Measurements from ENCODE around the gene TAS2R1. TPM values are rescaled to one million over a fixed set of nuclear protein-coding genes. Genes with fewer than 3 reads are reported as not detected.

The TAS2R1 gene
- polyA plus RNA-seq, 1 of the 3 experiments (the other 2 are of a cell fraction): not detected

DNA sequence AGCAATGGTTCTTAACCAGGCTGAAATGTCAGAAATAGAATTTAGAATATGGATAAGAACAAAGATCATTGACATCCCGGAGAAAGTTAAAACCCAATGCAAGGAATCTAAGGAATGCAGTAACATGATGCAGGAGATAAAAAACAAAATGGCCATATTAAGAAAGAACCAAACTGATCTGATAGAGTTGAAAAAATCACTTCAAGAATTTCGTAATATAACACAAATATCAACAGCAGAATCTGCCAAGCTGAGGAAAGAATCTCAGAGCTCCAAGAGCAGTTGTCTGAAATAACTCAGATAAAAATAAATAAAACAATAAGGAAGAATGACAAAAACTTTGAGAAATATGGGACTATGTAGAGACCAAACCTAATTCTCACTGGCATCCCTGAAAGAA lies 37.8 kb upstream of the TAS2R1 start:
- CTCF ChIA-PET: interaction anchor here (1.1 kb wide), 1 partner anchor 10 kb away, joined by 3 read pairs; no protein-coding TSS in a partner anchor
- no peak for DNase-seq
- no peaks in the 10 kb centered on the region for H3K36me3 ChIP-seq (replicated peaks in 1 of 2; ENCODE audit: control insufficient read depth in 1 of 2, insufficient read depth in 2 of 2, low read length in 1 of 2)
- H3K4me2 ChIP-seq: no peak overlapping the region
- no peaks in the 10 kb centered on the region for H3K27me3 ChIP-seq (ENCODE audit: insufficient read depth)
- H3K4me1 ChIP-seq (ENCODE audit: control insufficient read depth in 1 of 2, insufficient read depth in 2 of 2, low read depth in 1 of 2, low read length in 1 of 2): no peaks in the 10 kb centered on the region
- WGBS (ENCODE audit: low lambda C conversion rate): 17% methylated on average over 2 of the region's 2 CpGs
- no peaks in the 10 kb centered on the region for H4K20me1 ChIP-seq (ENCODE audit: insufficient read depth)
- no peaks in the 10 kb centered on the region for H3K9me2 ChIP-seq
- H3K27ac ChIP-seq (ENCODE audit: low read depth in 2 of 2, low read length in 1 of 2): no peak overlapping the region
- H3K9ac ChIP-seq: no peak overlapping the region
- POLR2A ChIA-PET: no interaction called here
- H2AFZ ChIP-seq (ENCODE audit: low read depth): no peak overlapping the region
- H3K4me3 ChIP-seq (ENCODE audit: low read depth in 2 of 2, low read length in 1 of 2): no peak overlapping the region
- H3K79me2 ChIP-seq (ENCODE audit: insufficient read depth): no peaks in the 10 kb centered on the region
- TF ChIP-seq MXI1 (IDR thresholded peaks at IDR 0.05; ENCODE audit: low read depth, low read length) (no peak), POLR2AphosphoS5 (IDR thresholded peaks at IDR 0.05; ENCODE audit: low read depth, low read length) (no peak), TAF1 (IDR thresholded peaks at IDR 0.05; ENCODE audit: borderline replicate concordance, low read depth, low read length) (no peak), YY1 (IDR thresholded peaks at IDR 0.05; ENCODE audit: low read depth) (no peak), TCF12 (IDR thresholded peaks at IDR 0.05) (no peak), ELF1 (IDR thresholded peaks at IDR 0.05) (no peak)
- TF ChIP-seq, protein P1, sequence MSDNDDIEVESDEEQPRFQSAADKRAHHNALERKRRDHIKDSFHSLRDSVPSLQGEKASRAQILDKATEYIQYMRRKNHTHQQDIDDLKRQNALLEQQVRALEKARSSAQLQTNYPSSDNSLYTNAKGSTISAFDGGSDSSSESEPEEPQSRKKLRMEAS (IDR thresholded peaks at IDR 0.05; ENCODE audit: low read depth): no peak
- TF ChIP-seq, protein P2, sequence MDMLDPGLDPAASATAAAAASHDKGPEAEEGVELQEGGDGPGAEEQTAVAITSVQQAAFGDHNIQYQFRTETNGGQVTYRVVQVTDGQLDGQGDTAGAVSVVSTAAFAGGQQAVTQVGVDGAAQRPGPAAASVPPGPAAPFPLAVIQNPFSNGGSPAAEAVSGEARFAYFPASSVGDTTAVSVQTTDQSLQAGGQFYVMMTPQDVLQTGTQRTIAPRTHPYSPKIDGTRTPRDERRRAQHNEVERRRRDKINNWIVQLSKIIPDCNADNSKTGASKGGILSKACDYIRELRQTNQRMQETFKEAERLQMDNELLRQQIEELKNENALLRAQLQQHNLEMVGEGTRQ (IDR thresholded peaks at IDR 0.05; ENCODE audit: borderline replicate concordance, low read depth, low read length): no peak
- TF ChIP-seq, protein P3, sequence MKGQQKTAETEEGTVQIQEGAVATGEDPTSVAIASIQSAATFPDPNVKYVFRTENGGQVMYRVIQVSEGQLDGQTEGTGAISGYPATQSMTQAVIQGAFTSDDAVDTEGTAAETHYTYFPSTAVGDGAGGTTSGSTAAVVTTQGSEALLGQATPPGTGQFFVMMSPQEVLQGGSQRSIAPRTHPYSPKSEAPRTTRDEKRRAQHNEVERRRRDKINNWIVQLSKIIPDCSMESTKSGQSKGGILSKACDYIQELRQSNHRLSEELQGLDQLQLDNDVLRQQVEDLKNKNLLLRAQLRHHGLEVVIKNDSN (IDR thresholded peaks at IDR 0.05; ENCODE audit: borderline replicate concordance, low read depth): no peak
- TF ChIP-seq, protein P4, sequence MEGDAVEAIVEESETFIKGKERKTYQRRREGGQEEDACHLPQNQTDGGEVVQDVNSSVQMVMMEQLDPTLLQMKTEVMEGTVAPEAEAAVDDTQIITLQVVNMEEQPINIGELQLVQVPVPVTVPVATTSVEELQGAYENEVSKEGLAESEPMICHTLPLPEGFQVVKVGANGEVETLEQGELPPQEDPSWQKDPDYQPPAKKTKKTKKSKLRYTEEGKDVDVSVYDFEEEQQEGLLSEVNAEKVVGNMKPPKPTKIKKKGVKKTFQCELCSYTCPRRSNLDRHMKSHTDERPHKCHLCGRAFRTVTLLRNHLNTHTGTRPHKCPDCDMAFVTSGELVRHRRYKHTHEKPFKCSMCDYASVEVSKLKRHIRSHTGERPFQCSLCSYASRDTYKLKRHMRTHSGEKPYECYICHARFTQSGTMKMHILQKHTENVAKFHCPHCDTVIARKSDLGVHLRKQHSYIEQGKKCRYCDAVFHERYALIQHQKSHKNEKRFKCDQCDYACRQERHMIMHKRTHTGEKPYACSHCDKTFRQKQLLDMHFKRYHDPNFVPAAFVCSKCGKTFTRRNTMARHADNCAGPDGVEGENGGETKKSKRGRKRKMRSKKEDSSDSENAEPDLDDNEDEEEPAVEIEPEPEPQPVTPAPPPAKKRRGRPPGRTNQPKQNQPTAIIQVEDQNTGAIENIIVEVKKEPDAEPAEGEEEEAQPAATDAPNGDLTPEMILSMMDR (IDR thresholded peaks at IDR 0.05): no peak
- H3F3A ChIP-seq (replicated peaks; ENCODE audit: insufficient read depth): no peaks in the 10 kb centered on the region
- H3K9me3 ChIP-seq: no peaks in the 10 kb centered on the region

DNA sequence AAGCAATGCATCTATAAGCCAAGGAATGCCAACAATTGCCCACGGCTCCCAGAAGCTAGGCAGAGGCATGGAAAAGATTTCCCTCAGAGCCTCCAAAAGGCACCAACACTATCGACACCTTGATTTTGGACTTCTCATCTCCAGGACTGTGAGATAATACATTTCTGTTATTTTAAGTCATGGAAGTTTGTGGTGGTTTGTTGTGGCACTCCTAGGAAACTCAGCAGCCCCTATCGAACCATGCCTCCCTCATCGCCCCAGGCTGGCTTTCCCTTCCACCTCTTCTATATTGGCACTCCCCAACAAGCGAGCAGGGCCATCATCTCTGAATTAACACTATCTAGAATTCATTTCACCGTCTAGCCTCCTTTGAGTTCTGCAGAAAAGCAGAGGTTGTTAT lies 33.7 kb upstream of the TAS2R1 start:
- H3K4me1 ChIP-seq (ENCODE audit: control insufficient read depth in 1 of 2, insufficient read depth in 2 of 2, low read depth in 1 of 2, low read length in 1 of 2): peaks cover 0 to 3% of the 10 kb centered on the region in 2 experiments; a peak in 1 of 4 replicates
- H3K9me3 ChIP-seq: no peaks in the 10 kb centered on the region
- H3F3A ChIP-seq (replicated peaks; ENCODE audit: insufficient read depth): no peaks in the 10 kb centered on the region
- H3K27me3 ChIP-seq (ENCODE audit: insufficient read depth): no peaks in the 10 kb centered on the region
- no peak for DNase-seq
- H3K9me2 ChIP-seq: no peaks in the 10 kb centered on the region
- H3K36me3 ChIP-seq (replicated peaks in 1 of 2; ENCODE audit: control insufficient read depth in 1 of 2, insufficient read depth in 2 of 2, low read length in 1 of 2): no peaks in the 10 kb centered on the region
- no peak overlapping the region for H2AFZ ChIP-seq (ENCODE audit: low read depth)
- CTCF ChIA-PET: interaction anchor here (1.5 kb wide), 1 partner anchor 20 kb away, joined by 3 read pairs; no protein-coding TSS in a partner anchor
- no peaks in the 10 kb centered on the region for H3K79me2 ChIP-seq (ENCODE audit: insufficient read depth)
- H4K20me1 ChIP-seq (ENCODE audit: insufficient read depth): no peaks in the 10 kb centered on the region
- no peak overlapping the region for H3K9ac ChIP-seq
- no peak overlapping the region for H3K27ac ChIP-seq (ENCODE audit: low read depth in 2 of 2, low read length in 1 of 2)
- POLR2A ChIA-PET: no interaction called here
- H3K4me2 ChIP-seq: no peak overlapping the region
- H3K4me3 ChIP-seq (ENCODE audit: low read depth in 2 of 2, low read length in 1 of 2): no peak overlapping the region
- 27% methylated on average over 6 of the region's 6 CpGs for WGBS (ENCODE audit: low lambda C conversion rate)
- TF ChIP-seq, protein P5, sequence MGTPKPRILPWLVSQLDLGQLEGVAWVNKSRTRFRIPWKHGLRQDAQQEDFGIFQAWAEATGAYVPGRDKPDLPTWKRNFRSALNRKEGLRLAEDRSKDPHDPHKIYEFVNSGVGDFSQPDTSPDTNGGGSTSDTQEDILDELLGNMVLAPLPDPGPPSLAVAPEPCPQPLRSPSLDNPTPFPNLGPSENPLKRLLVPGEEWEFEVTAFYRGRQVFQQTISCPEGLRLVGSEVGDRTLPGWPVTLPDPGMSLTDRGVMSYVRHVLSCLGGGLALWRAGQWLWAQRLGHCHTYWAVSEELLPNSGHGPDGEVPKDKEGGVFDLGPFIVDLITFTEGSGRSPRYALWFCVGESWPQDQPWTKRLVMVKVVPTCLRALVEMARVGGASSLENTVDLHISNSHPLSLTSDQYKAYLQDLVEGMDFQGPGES (IDR thresholded peaks at IDR 0.05; ENCODE audit: low read depth, low read length): no peak
- TF ChIP-seq, protein P6, sequence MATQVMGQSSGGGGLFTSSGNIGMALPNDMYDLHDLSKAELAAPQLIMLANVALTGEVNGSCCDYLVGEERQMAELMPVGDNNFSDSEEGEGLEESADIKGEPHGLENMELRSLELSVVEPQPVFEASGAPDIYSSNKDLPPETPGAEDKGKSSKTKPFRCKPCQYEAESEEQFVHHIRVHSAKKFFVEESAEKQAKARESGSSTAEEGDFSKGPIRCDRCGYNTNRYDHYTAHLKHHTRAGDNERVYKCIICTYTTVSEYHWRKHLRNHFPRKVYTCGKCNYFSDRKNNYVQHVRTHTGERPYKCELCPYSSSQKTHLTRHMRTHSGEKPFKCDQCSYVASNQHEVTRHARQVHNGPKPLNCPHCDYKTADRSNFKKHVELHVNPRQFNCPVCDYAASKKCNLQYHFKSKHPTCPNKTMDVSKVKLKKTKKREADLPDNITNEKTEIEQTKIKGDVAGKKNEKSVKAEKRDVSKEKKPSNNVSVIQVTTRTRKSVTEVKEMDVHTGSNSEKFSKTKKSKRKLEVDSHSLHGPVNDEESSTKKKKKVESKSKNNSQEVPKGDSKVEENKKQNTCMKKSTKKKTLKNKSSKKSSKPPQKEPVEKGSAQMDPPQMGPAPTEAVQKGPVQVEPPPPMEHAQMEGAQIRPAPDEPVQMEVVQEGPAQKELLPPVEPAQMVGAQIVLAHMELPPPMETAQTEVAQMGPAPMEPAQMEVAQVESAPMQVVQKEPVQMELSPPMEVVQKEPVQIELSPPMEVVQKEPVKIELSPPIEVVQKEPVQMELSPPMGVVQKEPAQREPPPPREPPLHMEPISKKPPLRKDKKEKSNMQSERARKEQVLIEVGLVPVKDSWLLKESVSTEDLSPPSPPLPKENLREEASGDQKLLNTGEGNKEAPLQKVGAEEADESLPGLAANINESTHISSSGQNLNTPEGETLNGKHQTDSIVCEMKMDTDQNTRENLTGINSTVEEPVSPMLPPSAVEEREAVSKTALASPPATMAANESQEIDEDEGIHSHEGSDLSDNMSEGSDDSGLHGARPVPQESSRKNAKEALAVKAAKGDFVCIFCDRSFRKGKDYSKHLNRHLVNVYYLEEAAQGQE (IDR thresholded peaks at IDR 0.05; ENCODE audit: low read depth, low read length): no peak
- TF ChIP-seq JUND (IDR thresholded peaks at IDR 0.05) (no peak), SIN3A (IDR thresholded peaks at IDR 0.05; ENCODE audit: borderline replicate concordance, low read depth, low read length) (no peak), TAF1 (IDR thresholded peaks at IDR 0.05; ENCODE audit: borderline replicate concordance, low read depth, low read length) (no peak), TEAD4 (IDR thresholded peaks at IDR 0.05; ENCODE audit: borderline replicate concordance, insufficient read depth) (no peak), NRF1 (IDR thresholded peaks at IDR 0.05; ENCODE audit: low read depth, low read length) (no peak), ELF1 (IDR thresholded peaks at IDR 0.05) (no peak), GATA2 (CRISPR knock-in tag; IDR thresholded peaks at IDR 0.05) (no peak), NFIC (IDR thresholded peaks at IDR 0.05; ENCODE audit: borderline replicate concordance) (no peak), POLR2AphosphoS5 (IDR thresholded peaks at IDR 0.05; ENCODE audit: low read depth, low read length) (no peak)
- TF ChIP-seq, protein P3 (IDR thresholded peaks at IDR 0.05; ENCODE audit: borderline replicate concordance, low read depth): no peak

Data from SK-N-SH (cell line).